ENCODE measurements around the gene STON2.

DNA sequence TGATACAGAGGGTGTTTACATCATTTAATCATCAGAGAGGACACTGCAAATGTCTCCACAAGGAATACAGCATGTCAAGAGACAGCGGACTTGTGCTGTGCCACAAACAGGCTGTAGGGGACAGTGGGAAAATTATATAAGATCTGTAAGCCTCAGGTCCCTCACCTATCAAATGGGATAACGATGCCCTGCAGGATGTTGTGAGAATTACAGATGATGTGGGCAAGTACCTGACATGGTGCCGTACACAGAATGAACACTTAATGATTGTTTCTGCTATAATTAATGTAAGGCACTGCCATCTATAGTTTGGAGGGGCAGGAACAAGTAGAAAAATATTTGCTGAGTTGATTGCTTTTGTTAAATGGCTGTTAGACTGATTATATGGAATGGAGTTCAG, 97.5 kb downstream of the STON2 start:
- TF ChIP-seq, protein P1, sequence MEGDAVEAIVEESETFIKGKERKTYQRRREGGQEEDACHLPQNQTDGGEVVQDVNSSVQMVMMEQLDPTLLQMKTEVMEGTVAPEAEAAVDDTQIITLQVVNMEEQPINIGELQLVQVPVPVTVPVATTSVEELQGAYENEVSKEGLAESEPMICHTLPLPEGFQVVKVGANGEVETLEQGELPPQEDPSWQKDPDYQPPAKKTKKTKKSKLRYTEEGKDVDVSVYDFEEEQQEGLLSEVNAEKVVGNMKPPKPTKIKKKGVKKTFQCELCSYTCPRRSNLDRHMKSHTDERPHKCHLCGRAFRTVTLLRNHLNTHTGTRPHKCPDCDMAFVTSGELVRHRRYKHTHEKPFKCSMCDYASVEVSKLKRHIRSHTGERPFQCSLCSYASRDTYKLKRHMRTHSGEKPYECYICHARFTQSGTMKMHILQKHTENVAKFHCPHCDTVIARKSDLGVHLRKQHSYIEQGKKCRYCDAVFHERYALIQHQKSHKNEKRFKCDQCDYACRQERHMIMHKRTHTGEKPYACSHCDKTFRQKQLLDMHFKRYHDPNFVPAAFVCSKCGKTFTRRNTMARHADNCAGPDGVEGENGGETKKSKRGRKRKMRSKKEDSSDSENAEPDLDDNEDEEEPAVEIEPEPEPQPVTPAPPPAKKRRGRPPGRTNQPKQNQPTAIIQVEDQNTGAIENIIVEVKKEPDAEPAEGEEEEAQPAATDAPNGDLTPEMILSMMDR (IDR thresholded peaks at IDR 0.05; ENCODE audit: insufficient read depth, low read length, poor library complexity, severe bottlenecking) = no peak
- no peak for TF ChIP-seq EZH2phosphoT487 (conservative IDR thresholded peaks at IDR 0.05; ENCODE audit: low read length)
